ENCODE results near the gene PLEKHG5.

- TF ChIP-seq CTCF (IDR thresholded peaks at IDR 0.05): no peak
- TF ChIP-seq POLR2A (IDR thresholded peaks at IDR 0.05): no peak
Measured at GRCh38 chr1:6462412-6463119, 28.9 kb downstream of the PLEKHG5 start.

All from adrenal gland (tissue), 5 donors.